Parathyroid adenoma (tissue), 2 donors: ENCODE measurements around the gene FOSL2.
A peak's percentile ranks its signal among the peaks of the same experiment; 100 is the strongest.

Experiments used
- H2AFZ ChIP-seq: fragments of 300-600 bp; sonication (generic); one replicate; pipeline ENCODE4 v1.7.0; 2017; ENCODE audit warnings: antibody characterized with exemption, mild to moderate bottlenecking
- H3K27ac ChIP-seq: fragments of 300-600 bp; sonication (generic); one replicate; pipeline ENCODE4 v1.7.0; 2017
- H3K27me3 ChIP-seq: fragments of 300-600 bp; sonication (generic); one replicate; pipeline ENCODE4 v1.7.0; 2017; ENCODE audit warnings: low read length; ENCODE audit not compliant: control insufficient read depth, insufficient read depth
- H3K36me3 ChIP-seq: fragments of 300-600 bp; sonication (generic); one replicate; pipeline ENCODE4 v1.7.0; 2017; ENCODE audit warnings: low read length; ENCODE audit not compliant: control insufficient read depth, insufficient read depth
- H3K4me1 ChIP-seq: fragments of 300-600 bp; sonication (generic); one replicate; pipeline ENCODE4 v1.7.0; 2017; ENCODE audit warnings: control low read depth
- H3K4me2 ChIP-seq: fragments of 300-600 bp; sonication (generic); one replicate; pipeline ENCODE4 v1.7.0; 2017; ENCODE audit warnings: low read length
- H3K4me3 ChIP-seq: fragments of 300-600 bp; sonication (generic); one replicate; pipeline ENCODE4 v1.7.0; 2017; ENCODE audit warnings: low read depth, low read length
- H3K79me2 ChIP-seq: fragments of 300-600 bp; sonication (generic); one replicate; pipeline ENCODE4 v1.7.0; 2017; ENCODE audit warnings: control low read depth
- H3K9ac ChIP-seq: fragments of 300-600 bp; sonication (generic); one replicate; pipeline ENCODE4 v1.7.0; 2017; ENCODE audit warnings: mild to moderate bottlenecking
- H3K9me3 ChIP-seq: fragments of 300-600 bp; sonication (generic); one replicate; pipeline ENCODE4 v1.7.0; 2017; ENCODE audit warnings: low read length; ENCODE audit not compliant: control insufficient read depth
- CTCF ChIP-seq: fragments of 300-600 bp; sonication (generic); IDR thresholded peaks from one replicate; pipeline ENCODE4 v1.7.0; 2017; ENCODE audit warnings: antibody characterized with exemption, mild to moderate bottlenecking
- donor health status: primary hyperparathyroidism.

The FOSL2 gene

DNA sequence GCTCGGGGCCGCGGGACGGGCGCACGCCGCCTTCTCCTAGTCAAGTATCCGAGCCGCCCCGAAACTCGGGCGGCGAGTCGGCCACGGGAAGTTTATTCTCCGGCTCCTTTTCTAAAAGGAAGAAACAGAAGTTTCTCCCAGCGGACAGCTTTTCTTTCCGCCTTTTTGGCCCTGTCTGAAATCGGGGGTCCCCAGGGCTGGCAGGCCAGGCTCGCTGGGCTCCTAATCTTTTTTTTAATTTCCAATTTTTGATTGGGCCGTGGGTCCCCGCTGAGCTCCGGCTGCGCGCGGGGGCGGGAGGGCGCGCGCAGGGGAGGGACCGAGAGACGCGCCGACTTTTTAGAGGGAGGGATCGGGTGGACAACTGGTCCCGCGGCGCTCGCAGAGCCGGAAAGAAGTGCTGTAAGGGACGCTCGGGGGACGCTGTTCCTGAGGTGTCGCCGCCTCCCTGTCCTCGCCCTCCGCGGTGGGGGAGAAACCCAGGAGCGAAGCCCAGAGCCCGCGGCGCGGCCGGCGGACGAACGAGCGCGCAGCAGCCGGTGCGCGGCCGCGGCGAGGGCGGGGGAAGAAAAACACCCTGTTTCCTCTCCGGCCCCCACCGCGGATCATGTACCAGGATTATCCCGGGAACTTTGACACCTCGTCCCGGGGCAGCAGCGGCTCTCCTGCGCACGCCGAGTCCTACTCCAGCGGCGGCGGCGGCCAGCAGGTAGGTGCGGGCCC is 617 bp downstream of the FOSL2 start:
- no peak for TF ChIP-seq CTCF
- peak overlapping the region; percentile 76 for H3K4me2 ChIP-seq
- no peaks in the 10 kb centered on the region for H3K36me3 ChIP-seq
- H3K27me3 ChIP-seq, result no peaks in the 10 kb centered on the region
- no peaks in the 10 kb centered on the region for H3K9me3 ChIP-seq
- peaks cover 6% of the 10 kb centered on the region for H3K79me2 ChIP-seq
- H3K9ac ChIP-seq, result peak overlapping the region; percentile 84
- H2AFZ ChIP-seq, result peak overlapping the region; percentile 85
- peak overlapping the region; percentile 75 for H3K4me3 ChIP-seq
- H3K4me1 ChIP-seq, result peaks cover 12% of the 10 kb centered on the region
- peak overlapping the region; percentile 97 for H3K27ac ChIP-seq

- Histone ChIP-seq H3K4me3 (peak overlapping the region; percentile 49), H3K9ac (no peak overlapping the region), H3K4me2 (peak overlapping the region; percentile 53), H2AFZ (peak overlapping the region; percentile 74), H3K4me1 (peaks cover 12% of the 10 kb centered on the region), H3K27ac (peak overlapping the region; percentile 77), H3K36me3 (no peaks in the 10 kb centered on the region), H3K27me3 (no peaks in the 10 kb centered on the region), H3K9me3 (no peaks in the 10 kb centered on the region), H3K79me2 (peaks cover 17% of the 10 kb centered on the region)
- no peak for TF ChIP-seq CTCF
Observed at GRCh38 chr2:28394331-28394877, 1.7 kb downstream of the FOSL2 start.

GRCh38 chr2:28394997-28395333 is 2.3 kb downstream of the FOSL2 start:
- Histone ChIP-seq H3K9ac (no peak overlapping the region), H2AFZ (no peak overlapping the region), H3K27ac (peak overlapping the region; percentile 77), H3K36me3 (no peaks in the 10 kb centered on the region), H3K4me1 (peaks cover 9% of the 10 kb centered on the region), H3K27me3 (no peaks in the 10 kb centered on the region), H3K4me2 (peak overlapping the region; percentile 53), H3K9me3 (no peaks in the 10 kb centered on the region), H3K4me3 (peak overlapping the region; percentile 49), H3K79me2 (peaks cover 17% of the 10 kb centered on the region)
- no peak for TF ChIP-seq CTCF

DNA sequence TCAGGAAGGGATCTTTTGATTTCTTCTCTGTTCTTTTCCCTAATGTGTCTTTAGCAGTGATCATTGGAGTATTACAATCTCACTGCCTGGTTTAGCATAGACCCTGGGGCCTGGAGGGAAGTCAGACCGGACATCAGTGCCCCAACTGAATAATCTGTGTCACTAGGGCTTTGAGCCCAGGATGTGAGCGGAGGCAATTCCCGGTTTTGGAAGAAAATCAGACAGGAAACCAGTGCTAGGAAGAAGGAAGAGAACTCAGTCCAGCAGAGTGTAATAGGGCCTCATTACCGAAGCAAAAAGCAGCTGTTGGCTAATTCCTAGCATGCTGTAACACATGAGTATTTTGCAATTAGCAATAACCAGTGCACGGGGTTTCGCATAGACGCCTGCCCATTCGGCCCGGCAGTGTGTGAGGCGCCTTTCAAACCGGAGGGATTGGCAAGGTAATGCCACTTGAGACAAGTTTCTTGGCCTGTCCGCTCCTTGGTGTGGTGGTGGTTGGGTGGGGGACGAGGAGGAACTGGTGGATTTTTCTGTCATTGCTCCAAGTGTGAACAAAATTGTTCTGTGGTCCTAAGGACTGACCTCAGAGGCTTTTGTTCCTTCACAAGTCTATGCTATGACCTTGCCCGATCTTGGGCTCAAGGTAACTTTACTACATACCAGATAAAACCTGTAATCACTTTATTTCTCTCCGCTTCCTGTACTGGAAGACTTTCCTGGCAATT is 2.8 kb downstream of the FOSL2 start:
- no peak overlapping the region for H3K9ac ChIP-seq
- H3K27me3 ChIP-seq, result no peaks in the 10 kb centered on the region
- no peak overlapping the region for H3K4me2 ChIP-seq
- peak overlapping the region; percentile 77 for H3K27ac ChIP-seq
- peaks cover 20% of the 10 kb centered on the region for H3K79me2 ChIP-seq
- peaks cover 9% of the 10 kb centered on the region for H3K4me1 ChIP-seq
- no peak for TF ChIP-seq CTCF
- peak overlapping the region; percentile 49 for H3K4me3 ChIP-seq
- H2AFZ ChIP-seq, result no peak overlapping the region
- H3K36me3 ChIP-seq, result no peaks in the 10 kb centered on the region
- no peaks in the 10 kb centered on the region for H3K9me3 ChIP-seq
